GM23248 (cell line): ENCODE results near the gene MORC3.

Source experiments
- EZH2 ChIP-seq: fragments of 200-600 bp; sonication (generic); IDR thresholded peaks from 2 replicates; pipeline ENCODE4 v1.6.1; 2018; ENCODE audit warnings: antibody characterized with exemption, mild to moderate bottlenecking; ENCODE audit not compliant: insufficient read depth, poor library complexity, severe bottlenecking
- EZH2phosphoT487 ChIP-seq: fragments of 200-600 bp; sonication (generic); IDR thresholded peaks from 2 replicates; pipeline ENCODE4 v1.6.1; 2018; ENCODE audit warnings: antibody characterized with exemption, moderate library complexity, mild to moderate bottlenecking, low read depth; ENCODE audit not compliant: insufficient read depth

DNA sequence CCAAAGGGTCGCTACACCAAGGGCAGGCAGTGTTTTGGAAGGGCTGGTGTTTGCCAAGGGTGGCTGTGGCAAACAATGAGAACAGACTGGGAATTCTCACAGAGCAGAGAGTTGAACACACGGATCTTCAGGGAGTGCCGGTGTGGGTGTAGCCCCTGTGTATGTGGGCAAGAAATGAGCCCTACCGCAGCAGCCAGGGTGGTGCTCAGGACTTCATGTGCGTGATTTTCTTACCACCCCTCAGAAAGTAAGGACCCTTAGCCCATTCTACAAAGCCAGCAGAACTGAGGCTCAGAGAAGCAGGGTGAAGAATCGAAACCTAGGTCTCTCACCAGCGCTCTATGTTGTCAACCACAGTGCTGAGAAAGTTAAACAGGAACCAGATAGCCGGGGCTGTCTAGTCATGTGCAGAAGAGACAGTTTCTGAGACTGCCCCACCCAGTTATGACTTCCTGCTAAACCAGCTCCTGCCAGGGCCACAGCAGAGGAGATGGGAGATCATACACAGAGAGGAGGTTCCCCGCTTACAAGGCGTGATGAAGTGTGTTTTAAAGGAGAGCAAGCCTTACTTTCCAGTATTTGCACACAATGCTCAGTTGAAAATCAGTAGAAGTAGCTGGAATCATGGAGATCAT, 21.9 kb upstream of the MORC3 start:
- TF ChIP-seq EZH2 (no peak), EZH2phosphoT487 (no peak)
